ENCODE data around the gene TMEM101. TPM values are rescaled to one million over a fixed set of nuclear protein-coding genes. Genes with fewer than 3 reads are reported as not detected.

The TMEM101 gene
- total and polyA plus RNA-seq, 9 donors, result 19.9 to 35.3 (median 23.5) TPM

GRCh38 chr17:44006598-44007345, 8.0 kb downstream of the TMEM101 start:
- intact Hi-C loops (cut with DNase I), result loop anchor here in 1 of 4 donors (5.0 kb wide), 1 partner anchor 36 kb away; no protein-coding TSS in a partner anchor
- peak overlapping the region; percentile 50 for H3K4me3 ChIP-seq
- H3K36me3 ChIP-seq, result no peaks in the 10 kb centered on the region
- DNase-seq, result peak; percentile 95 to 97 (median 96)
- H3K27ac ChIP-seq, result no peak overlapping the region
- TF ChIP-seq CTCF (IDR thresholded peaks at IDR 0.05) (peak in 2 of 3 donors; percentile 51 to 59), POLR2A (IDR thresholded peaks at IDR 0.05) (no peak), EP300 (IDR thresholded peaks at IDR 0.05) (no peak)
- WGBS, 3 donors, result 0 to 1% (median 1%) methylated on average over 37 to 40 of the region's 40 CpGs
- H3K9me3 ChIP-seq, result no peaks in the 10 kb centered on the region
- peaks cover 10% of the 10 kb centered on the region for H3K4me1 ChIP-seq (ENCODE audit: insufficient read depth)
- H3K27me3 ChIP-seq, result peaks cover 2% of the 10 kb centered on the region

GRCh38 chr17:44006272-44006597, 8.5 kb downstream of the TMEM101 start:
- H3K27ac ChIP-seq, result no peak overlapping the region
- H3K4me3 ChIP-seq, result peak overlapping the region; percentile 50
- peaks cover 10% of the 10 kb centered on the region for H3K4me1 ChIP-seq (ENCODE audit: insufficient read depth)
- no peaks in the 10 kb centered on the region for H3K9me3 ChIP-seq
- no peak for TF ChIP-seq POLR2A (IDR thresholded peaks at IDR 0.05)
- TF ChIP-seq CTCF (IDR thresholded peaks at IDR 0.05), result no peak
- TF ChIP-seq EP300 (IDR thresholded peaks at IDR 0.05), result no peak
- no peak for DNase-seq
- H3K36me3 ChIP-seq, result no peaks in the 10 kb centered on the region
- intact Hi-C loops (cut with DNase I), result loop anchor here in 1 of 4 donors (5.0 kb wide), 1 partner anchor 36 kb away; no protein-coding TSS in a partner anchor
- 1 to 5% (median 3%) methylated on average over 21 of the region's 21 CpGs for WGBS, 3 donors
- peaks cover 2% of the 10 kb centered on the region for H3K27me3 ChIP-seq

- WGBS, 3 donors, result 4 to 10% (median 8%) methylated on average over 44 to 59 of the region's 59 CpGs
- Histone ChIP-seq H3K27me3 (peaks cover 2% of the 10 kb centered on the region), H3K27ac (no peak overlapping the region), H3K36me3 (no peaks in the 10 kb centered on the region), H3K4me3 (peak overlapping the region; percentile 50), H3K4me1 (ENCODE audit: insufficient read depth) (peaks cover 10% of the 10 kb centered on the region), H3K9me3 (no peaks in the 10 kb centered on the region)
- DNase-seq, result peak in 2 of 5 donors; percentile 48 to 54
- intact Hi-C loops (cut with DNase I), result loop anchor here in 1 of 4 donors (5.0 kb wide), 1 partner anchor 37 kb away; no protein-coding TSS in a partner anchor
- TF ChIP-seq CTCF (IDR thresholded peaks at IDR 0.05), result no peak
- no peak for TF ChIP-seq EP300 (IDR thresholded peaks at IDR 0.05)
These were observed 9.1 kb downstream of the TMEM101 start for GRCh38 chr17:44005527-44006271.

GRCh38 chr17:44004761-44005526, 9.8 kb downstream of the TMEM101 start:
- intact Hi-C loops (cut with DNase I), result loop anchor here in 1 of 4 donors (5.0 kb wide), 1 partner anchor 37 kb away; no protein-coding TSS in a partner anchor
- WGBS, 3 donors, result 2 to 4% (median 3%) methylated on average over 35 to 71 of the region's 71 CpGs
- H3K36me3 ChIP-seq, result no peaks in the 10 kb centered on the region
- no peaks in the 10 kb centered on the region for H3K9me3 ChIP-seq
- DNase-seq, result peak in 3 of 5 donors; percentile 28 to 43 (median 40)
- H3K27ac ChIP-seq, result no peak overlapping the region
- no peak for TF ChIP-seq POLR2A (IDR thresholded peaks at IDR 0.05)
- TF ChIP-seq EP300 (IDR thresholded peaks at IDR 0.05), result no peak
- peaks cover 2% of the 10 kb centered on the region for H3K27me3 ChIP-seq
- no peak overlapping the region for H3K4me3 ChIP-seq
- H3K4me1 ChIP-seq (ENCODE audit: insufficient read depth), result peaks cover 10% of the 10 kb centered on the region
